Activated naive CD8-positive, alpha-beta T cell treated with anti-CD3 and anti-CD28 coated beads for 36 hours (primary cell): ENCODE measurements around the gene RC3H1. TPM values are rescaled to one million over a fixed set of nuclear protein-coding genes. Genes with fewer than 3 reads are reported as not detected.

ENCODE experiments used
- DNase-seq: peaks from one replicate; pipeline ENCODE4 v3.0.0; 2021
- H3K27ac Mint-ChIP-seq: one replicate; pipeline ENCODE4 v1.8.0; 2022; ENCODE audit warnings: mild to moderate bottlenecking, moderate library complexity, mixed read lengths
- H3K27me3 Mint-ChIP-seq: one replicate; pipeline ENCODE4 v1.8.0; 2022; ENCODE audit warnings: mild to moderate bottlenecking, mixed read lengths
- H3K36me3 Mint-ChIP-seq: one replicate; pipeline ENCODE4 v1.8.0; 2021; ENCODE audit warnings: mild to moderate bottlenecking, mixed read lengths
- H3K4me1 Mint-ChIP-seq: one replicate; pipeline ENCODE4 v1.8.0; 2021; ENCODE audit warnings: mixed read lengths
- H3K4me3 Mint-ChIP-seq: one replicate; pipeline ENCODE4 v1.8.0; 2022; ENCODE audit warnings: mild to moderate bottlenecking, moderate library complexity, mixed read lengths
- H3K9me3 Mint-ChIP-seq: one replicate; pipeline ENCODE4 v1.8.0; 2022; ENCODE audit warnings: mixed read lengths
- total RNA-seq, 2 experiments: library from RNA; stranded (reverse); gene quantifications; one replicate each; pipeline ENCODE4 v1.2.3, GENCODE V29; 2021

RC3H1 gene
- total RNA-seq, 2 experiments from 2014 or later: 30.4 to 34.3 TPM

- Mint-ChIP-seq H3K4me1 (peaks cover 4% of the 10 kb centered on the region), H3K27ac (no peak overlapping the region), H3K27me3 (peaks cover 3% of the 10 kb centered on the region), H3K36me3 (no peaks in the 10 kb centered on the region), H3K9me3 (no peaks in the 10 kb centered on the region), H3K4me3 (no peak overlapping the region)
- no peak for DNase-seq
These were observed 18.2 kb upstream of the RC3H1 start for GRCh38 chr1:174040387-174040786.

DNA sequence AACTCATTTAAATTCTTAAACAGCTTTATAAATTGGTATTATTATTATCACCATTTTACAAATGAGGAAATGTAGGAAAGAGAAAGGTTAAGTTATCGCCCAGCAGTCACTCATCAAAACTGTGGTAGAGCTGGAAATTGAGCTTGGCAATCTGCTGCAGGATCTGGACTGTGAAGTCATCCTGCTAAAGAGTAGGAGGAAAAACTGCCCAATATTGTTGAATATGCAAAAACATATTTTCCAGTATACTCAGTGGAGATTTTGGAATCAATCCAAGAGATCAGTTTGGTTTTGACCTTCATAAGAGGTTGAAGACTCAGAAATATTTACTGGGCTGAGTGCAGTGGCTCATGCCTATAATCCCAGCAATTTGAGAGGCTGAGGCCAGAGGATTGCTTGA is 16.9 kb upstream of the RC3H1 start:
- Mint-ChIP-seq H3K4me3 (no peak overlapping the region), H3K27me3 (peaks cover 3% of the 10 kb centered on the region), H3K9me3 (no peaks in the 10 kb centered on the region)

DNA sequence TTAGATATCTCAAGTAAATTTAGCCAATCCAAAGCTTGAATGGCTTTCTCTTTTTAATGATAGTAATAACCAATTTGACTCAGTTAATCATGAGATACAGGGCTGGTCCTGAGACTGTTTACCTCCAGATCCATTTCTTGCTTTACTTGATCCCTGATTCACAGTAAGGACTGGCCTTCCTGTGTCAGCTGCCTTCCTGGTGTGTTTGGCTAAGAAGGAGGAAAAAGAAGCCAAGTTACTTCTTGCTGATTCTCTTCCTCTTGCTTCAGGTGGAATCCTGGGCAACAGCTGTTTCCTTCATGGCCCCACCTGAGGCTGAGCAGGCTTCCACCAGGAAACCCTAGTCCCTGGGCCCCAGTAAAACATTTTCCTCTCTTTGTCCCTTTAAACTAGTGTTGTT is 14.6 kb upstream of the RC3H1 start:
- Mint-ChIP-seq H3K4me3 (no peak overlapping the region), H3K27me3 (peaks cover 3% of the 10 kb centered on the region), H3K4me1 (no peaks in the 10 kb centered on the region), H3K27ac (no peak overlapping the region), H3K36me3 (no peaks in the 10 kb centered on the region), H3K9me3 (no peaks in the 10 kb centered on the region)
- no peak for DNase-seq

More for the DNA sequence above, 16.9 kb upstream of the RC3H1 start:
- no peaks in the 10 kb centered on the region for H3K4me1 Mint-ChIP-seq
- no peak for DNase-seq
- H3K36me3 Mint-ChIP-seq: no peaks in the 10 kb centered on the region
- no peak overlapping the region for H3K27ac Mint-ChIP-seq

- Mint-ChIP-seq H3K27ac (no peak overlapping the region), H3K36me3 (no peaks in the 10 kb centered on the region), H3K4me3 (no peak overlapping the region), H3K27me3 (peaks cover 3% of the 10 kb centered on the region), H3K4me1 (no peaks in the 10 kb centered on the region), H3K9me3 (no peaks in the 10 kb centered on the region)
- DNase-seq: no peak
These were observed 14.0 kb upstream of the RC3H1 start for GRCh38 chr1:174036204-174036603.

GRCh38 chr1:174032671-174033222 is 10.6 kb upstream of the RC3H1 start:
- Mint-ChIP-seq H3K27me3 (peaks cover 3% of the 10 kb centered on the region), H3K4me1 (no peaks in the 10 kb centered on the region), H3K36me3 (no peaks in the 10 kb centered on the region), H3K9me3 (no peaks in the 10 kb centered on the region), H3K27ac (no peak overlapping the region), H3K4me3 (no peak overlapping the region)
- no peak for DNase-seq

DNA sequence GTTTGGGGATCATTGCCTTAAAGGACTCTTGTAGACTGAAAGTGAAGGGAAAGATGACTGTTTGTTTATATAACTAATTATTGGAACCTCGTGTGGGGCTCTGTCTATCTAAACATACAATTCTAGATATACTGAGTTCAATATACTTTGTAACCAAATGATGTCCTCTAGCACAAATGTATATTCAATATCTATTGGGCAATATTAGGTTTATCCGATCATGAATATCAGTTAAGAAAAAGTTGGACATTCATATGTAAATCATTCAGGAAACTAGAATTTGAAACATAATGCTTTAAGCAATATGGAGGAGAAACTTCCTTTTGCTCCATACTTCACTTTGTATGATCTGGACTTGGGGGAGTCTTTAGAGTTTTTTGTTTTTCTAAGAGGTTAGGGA is 8.9 kb upstream of the RC3H1 start:
- Mint-ChIP-seq H3K4me3 (no peak overlapping the region), H3K27ac (no peak overlapping the region), H3K4me1 (no peaks in the 10 kb centered on the region), H3K9me3 (no peaks in the 10 kb centered on the region), H3K36me3 (no peaks in the 10 kb centered on the region), H3K27me3 (peaks cover 3% of the 10 kb centered on the region)
- no peak for DNase-seq

DNA sequence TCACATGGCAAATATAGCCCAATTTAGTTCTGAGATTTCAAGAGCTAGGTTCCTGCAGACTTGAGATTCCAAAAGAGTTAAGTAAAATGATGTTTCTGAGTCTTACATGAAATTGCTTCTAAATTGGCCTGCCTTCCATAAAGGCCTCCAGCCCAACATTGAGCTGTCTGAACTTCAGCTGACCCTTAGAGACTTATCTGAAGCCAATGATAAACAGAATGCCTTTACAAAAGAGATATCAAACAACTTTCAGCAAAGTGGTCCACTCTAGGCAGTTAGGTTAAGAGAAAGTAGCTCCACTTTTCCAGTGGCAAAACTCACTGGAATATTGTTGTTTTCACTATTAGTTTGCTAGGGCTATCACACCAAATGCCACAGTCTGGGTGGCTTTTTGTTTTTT is 6.3 kb upstream of the RC3H1 start:
- Mint-ChIP-seq H3K9me3 (no peaks in the 10 kb centered on the region), H3K36me3 (no peaks in the 10 kb centered on the region), H3K27me3 (no peaks in the 10 kb centered on the region), H3K4me1 (no peaks in the 10 kb centered on the region), H3K27ac (no peak overlapping the region), H3K4me3 (no peak overlapping the region)
- no peak for DNase-seq

- H3K27ac Mint-ChIP-seq: peak overlapping the region; percentile 98
- H3K4me1 Mint-ChIP-seq: peaks cover 24% of the 10 kb centered on the region
- peaks cover 10% of the 10 kb centered on the region for H3K36me3 Mint-ChIP-seq
- H3K27me3 Mint-ChIP-seq: no peaks in the 10 kb centered on the region
- no peaks in the 10 kb centered on the region for H3K9me3 Mint-ChIP-seq
- DNase-seq: no peak
- peak overlapping the region; percentile 99 for H3K4me3 Mint-ChIP-seq
These were observed 1.3 kb upstream of the RC3H1 start for GRCh38 chr1:174023440-174023839.

DNA sequence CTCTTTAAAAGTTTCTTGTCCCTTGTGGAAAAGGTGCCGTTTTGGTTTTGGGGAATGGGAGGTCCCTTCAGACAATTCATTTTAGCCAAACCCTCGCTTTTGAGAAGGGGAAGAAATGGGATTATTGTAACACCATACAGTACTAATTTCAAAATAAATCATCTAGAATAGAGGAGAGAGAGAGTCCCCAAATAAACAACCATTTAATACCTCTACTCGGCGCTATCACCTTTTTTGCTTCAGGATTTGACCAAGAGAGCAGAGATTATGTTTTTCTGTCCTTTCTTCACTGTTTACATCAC is 770 bp upstream of the RC3H1 start:
- Mint-ChIP-seq H3K9me3 (no peaks in the 10 kb centered on the region), H3K36me3 (peaks cover 10% of the 10 kb centered on the region), H3K4me1 (peaks cover 26% of the 10 kb centered on the region), H3K27ac (peak overlapping the region; percentile 98), H3K4me3 (peak overlapping the region; percentile 99), H3K27me3 (no peaks in the 10 kb centered on the region)
- no peak for DNase-seq

DNA sequence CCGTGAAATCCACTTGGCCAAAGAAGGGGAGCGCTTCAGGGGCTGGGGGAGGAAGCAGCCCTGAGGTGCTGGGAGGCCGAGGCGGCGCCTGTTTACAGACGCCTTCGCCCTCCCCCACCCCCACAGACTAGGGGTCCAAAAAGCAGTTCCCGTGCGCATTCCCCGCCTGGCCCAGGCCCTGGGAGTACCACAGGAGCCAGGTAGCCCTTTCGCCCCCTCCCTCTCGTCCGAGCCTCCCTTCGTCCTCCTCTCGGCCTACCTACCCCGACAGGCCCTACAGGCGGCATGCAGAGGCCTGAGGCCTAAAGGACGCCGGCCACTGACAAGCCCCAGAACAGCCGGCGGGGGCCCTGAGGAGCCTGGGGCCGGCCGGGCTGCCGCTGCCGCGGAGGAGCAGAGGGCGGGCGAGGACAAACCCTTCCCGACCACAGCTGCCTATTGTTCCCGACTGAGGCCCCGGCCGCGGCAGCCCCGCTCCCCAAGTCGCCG is 522 bp downstream of the RC3H1 start:
- H3K27ac Mint-ChIP-seq: peak overlapping the region; percentile 89
- H3K4me3 Mint-ChIP-seq: peak overlapping the region; percentile 99
- peaks cover 34% of the 10 kb centered on the region for H3K4me1 Mint-ChIP-seq
- H3K27me3 Mint-ChIP-seq: no peaks in the 10 kb centered on the region
- DNase-seq: peak; percentile 48
- H3K9me3 Mint-ChIP-seq: no peaks in the 10 kb centered on the region
- H3K36me3 Mint-ChIP-seq: peaks cover 10% of the 10 kb centered on the region

GRCh38 chr1:174018565-174018964 is 3.6 kb downstream of the RC3H1 start:
- Mint-ChIP-seq H3K36me3 (peaks cover 14% of the 10 kb centered on the region), H3K9me3 (no peaks in the 10 kb centered on the region), H3K27ac (no peak overlapping the region), H3K4me3 (no peak overlapping the region), H3K4me1 (peaks cover 51% of the 10 kb centered on the region), H3K27me3 (no peaks in the 10 kb centered on the region)
- DNase-seq: no peak

DNA sequence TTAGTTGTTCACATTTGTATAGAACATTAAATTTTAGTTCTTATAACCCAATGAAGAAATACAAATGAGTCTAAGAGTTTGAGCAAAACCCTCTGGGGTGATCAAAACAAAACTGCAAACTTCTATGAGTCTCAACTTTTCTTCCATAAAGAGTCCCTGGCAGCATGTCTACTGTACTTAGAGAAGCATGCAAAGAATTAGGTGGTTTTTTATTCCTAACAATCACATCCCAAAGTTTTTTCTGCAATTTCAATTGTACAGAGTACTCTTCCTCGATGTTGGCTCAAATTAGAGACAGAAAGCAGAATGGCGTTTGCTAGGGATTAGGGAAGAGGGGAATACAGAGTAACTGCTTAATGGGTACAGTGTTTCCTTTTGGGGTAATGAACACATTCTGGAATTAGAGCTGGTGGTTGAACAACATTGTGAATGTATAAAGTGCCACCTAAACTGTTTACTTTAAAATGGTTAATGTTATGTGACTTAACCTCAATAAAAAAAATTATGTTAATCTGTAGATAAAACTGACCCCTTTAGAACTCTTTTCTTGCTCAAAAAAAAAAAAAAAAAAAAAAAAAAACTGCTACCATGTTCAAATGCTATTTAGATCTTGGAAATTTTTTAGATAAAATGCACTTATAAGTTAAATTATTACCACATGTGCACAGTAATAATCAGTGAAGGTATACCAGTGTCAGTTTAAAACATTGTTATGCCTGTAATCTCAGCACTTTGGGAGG is 4.8 kb downstream of the RC3H1 start:
- no peak overlapping the region for H3K27ac Mint-ChIP-seq
- peaks cover 15% of the 10 kb centered on the region for H3K36me3 Mint-ChIP-seq
- peaks cover 47% of the 10 kb centered on the region for H3K4me1 Mint-ChIP-seq

GRCh38 chr1:174013864-174014418 is 8.2 kb downstream of the RC3H1 start:
- Mint-ChIP-seq H3K4me1 (peaks cover 42% of the 10 kb centered on the region), H3K4me3 (no peak overlapping the region), H3K9me3 (peaks cover 2% of the 10 kb centered on the region), H3K27ac (peak overlapping the region; percentile 21), H3K36me3 (peaks cover 18% of the 10 kb centered on the region), H3K27me3 (no peaks in the 10 kb centered on the region)
- no peak for DNase-seq

More for the DNA sequence above, 4.8 kb downstream of the RC3H1 start:
- DNase-seq: no peak
- H3K9me3 Mint-ChIP-seq: peaks cover 2% of the 10 kb centered on the region
- H3K4me3 Mint-ChIP-seq: no peak overlapping the region
- no peaks in the 10 kb centered on the region for H3K27me3 Mint-ChIP-seq

GRCh38 chr1:174008979-174009378 is 13.2 kb downstream of the RC3H1 start:
- DNase-seq: no peak
- peaks cover 25% of the 10 kb centered on the region for H3K4me1 Mint-ChIP-seq
- H3K4me3 Mint-ChIP-seq: no peak overlapping the region
- H3K27ac Mint-ChIP-seq: no peak overlapping the region
- peaks cover 28% of the 10 kb centered on the region for H3K36me3 Mint-ChIP-seq
- H3K9me3 Mint-ChIP-seq: peaks cover 3% of the 10 kb centered on the region
- no peaks in the 10 kb centered on the region for H3K27me3 Mint-ChIP-seq

- peaks cover 3% of the 10 kb centered on the region for H3K9me3 Mint-ChIP-seq
- peaks cover 21% of the 10 kb centered on the region for H3K4me1 Mint-ChIP-seq
- peaks cover 27% of the 10 kb centered on the region for H3K36me3 Mint-ChIP-seq
- H3K27ac Mint-ChIP-seq: no peak overlapping the region
- H3K27me3 Mint-ChIP-seq: no peaks in the 10 kb centered on the region
- no peak for DNase-seq
- no peak overlapping the region for H3K4me3 Mint-ChIP-seq
These were observed 13.9 kb downstream of the RC3H1 start for GRCh38 chr1:174008269-174008668.

GRCh38 chr1:174007851-174008250 is 14.3 kb downstream of the RC3H1 start:
- Mint-ChIP-seq H3K4me1 (peaks cover 19% of the 10 kb centered on the region), H3K4me3 (no peak overlapping the region), H3K9me3 (peaks cover 1% of the 10 kb centered on the region), H3K27me3 (no peaks in the 10 kb centered on the region), H3K36me3 (peaks cover 27% of the 10 kb centered on the region), H3K27ac (no peak overlapping the region)
- no peak for DNase-seq
